GM19023 (cell line): ENCODE data around the gene GPR42.
A peak's percentile ranks its signal among the peaks of the same experiment; 100 is the strongest.
"Not testable (repeated sequence)": the region's sequence is repeated elsewhere in the genome, so short reads cannot be mapped to it uniquely, and the experiment has no call there.

ENCODE experiments used
- ATAC-seq: cut with Tn5 transposase; IDR thresholded peaks from one replicate; pipeline ENCODE4 v1.9.1; 2021; ENCODE audit warnings: mild to moderate bottlenecking, moderate library complexity; ENCODE audit not compliant: unreplicated experiment

Gene GPR42

GRCh38 chr19:35346193-35347052 lies 24.4 kb upstream of the GPR42 start:
- ATAC-seq, result no peak

- ATAC-seq, result peak; percentile 52
These were observed 23.5 kb upstream of the GPR42 start, which contains the start of gene FFAR1 for GRCh38 chr19:35347171-35347929. Gene FFAR1, plus strand, starts transcription at chr19:35347902. Its CDS starts 3,650 bp downstream, at chr19:35351552.

- ATAC-seq, result no peak
These were observed 23.0 kb upstream of the GPR42 start for GRCh38 chr19:35347930-35348298.

- ATAC-seq, result no peak
These were observed 21.8 kb upstream of the GPR42 start for GRCh38 chr19:35348911-35349611.

- no peak for ATAC-seq
These were observed 21.0 kb upstream of the GPR42 start for GRCh38 chr19:35349614-35350521.

GRCh38 chr19:35350591-35350990 lies 20.3 kb upstream of the GPR42 start:
- no peak for ATAC-seq

- no peak for ATAC-seq
These were observed 19.3 kb upstream of the GPR42 start for GRCh38 chr19:35351411-35352176.

- ATAC-seq, result no peak
These were observed 18.8 kb upstream of the GPR42 start for GRCh38 chr19:35352177-35352447.

GRCh38 chr19:35352448-35353304 lies 18.2 kb upstream of the GPR42 start:
- no peak for ATAC-seq

GRCh38 chr19:35353635-35354034 lies 17.2 kb upstream of the GPR42 start:
- no peak for ATAC-seq

GRCh38 chr19:35354898-35355297 lies 16.0 kb upstream of the GPR42 start:
- no peak for ATAC-seq

- ATAC-seq, result no peak
These were observed 14.9 kb upstream of the GPR42 start for GRCh38 chr19:35355791-35356460.

- ATAC-seq, result no peak
These were observed 12.8 kb upstream of the GPR42 start, which contains the start of gene FFAR3 for GRCh38 chr19:35357867-35358573. Gene FFAR3, plus strand, starts transcription at chr19:35358460. Its CDS starts 431 bp downstream, at chr19:35358891.

GRCh38 chr19:35358834-35359233 lies 12.0 kb upstream of the GPR42 start:
- ATAC-seq, result not testable (repeated sequence)

- ATAC-seq, result not testable (repeated sequence)
These were observed 11.5 kb upstream of the GPR42 start for GRCh38 chr19:35359395-35359794.

- ATAC-seq, result not testable (repeated sequence)
These were observed 10.8 kb upstream of the GPR42 start for GRCh38 chr19:35360081-35360480.

GRCh38 chr19:35360880-35361420 lies 9.9 kb upstream of the GPR42 start:
- ATAC-seq, result no peak
